ENCODE data around the gene GRHPR.
A peak's percentile ranks its signal among the peaks of the same experiment; 100 is the strongest.
"Not testable (repeated sequence)": the region's sequence is repeated elsewhere in the genome, so short reads cannot be mapped to it uniquely, and the experiment has no call there.

The GRHPR gene

DNA sequence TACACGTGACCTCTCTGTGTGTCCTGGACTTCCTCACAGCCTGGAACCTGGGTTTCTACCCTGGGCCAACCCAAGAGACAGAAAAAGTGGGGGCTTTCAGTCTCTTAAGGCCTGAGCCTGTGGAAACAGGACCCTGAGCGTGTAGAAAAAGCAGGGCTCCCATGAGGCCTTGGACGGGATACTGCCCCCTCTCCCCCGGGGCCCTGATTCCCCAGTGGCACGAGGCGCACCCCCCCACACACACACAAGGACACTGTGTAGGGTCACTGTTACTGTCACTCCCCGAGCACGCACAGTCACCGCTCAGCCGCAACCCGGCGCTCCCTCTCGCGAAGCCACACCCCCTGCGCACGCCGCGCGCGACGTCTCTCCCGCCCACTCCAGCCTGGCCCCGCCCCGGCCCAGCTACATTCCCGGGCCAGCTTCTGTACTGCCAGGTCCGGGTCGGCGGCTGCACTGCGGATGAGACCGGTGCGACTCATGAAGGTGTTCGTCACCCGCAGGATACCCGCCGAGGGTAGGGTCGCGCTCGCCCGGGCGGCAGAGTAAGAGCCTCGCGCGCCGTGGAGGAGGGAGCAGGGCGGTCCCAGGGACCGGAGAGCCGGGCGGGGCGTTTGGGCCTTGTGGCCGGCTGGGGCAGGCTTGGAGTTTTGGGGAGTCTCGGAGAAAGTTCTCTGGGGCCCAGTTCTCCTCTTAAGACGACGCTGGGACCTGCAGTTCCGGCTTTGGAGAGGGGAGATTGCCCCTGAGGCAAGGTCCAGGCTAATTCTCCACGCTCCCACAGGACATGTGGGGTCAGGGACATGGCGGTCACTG is at the start of gene GRHPR:
TSS of gene GRHPR (plus strand) at position 408 of the 816 bp plus-strand sequence. CDS start at position 463, 55 bp downstream.
- DNase-seq, result peak; percentile 79

DNA sequence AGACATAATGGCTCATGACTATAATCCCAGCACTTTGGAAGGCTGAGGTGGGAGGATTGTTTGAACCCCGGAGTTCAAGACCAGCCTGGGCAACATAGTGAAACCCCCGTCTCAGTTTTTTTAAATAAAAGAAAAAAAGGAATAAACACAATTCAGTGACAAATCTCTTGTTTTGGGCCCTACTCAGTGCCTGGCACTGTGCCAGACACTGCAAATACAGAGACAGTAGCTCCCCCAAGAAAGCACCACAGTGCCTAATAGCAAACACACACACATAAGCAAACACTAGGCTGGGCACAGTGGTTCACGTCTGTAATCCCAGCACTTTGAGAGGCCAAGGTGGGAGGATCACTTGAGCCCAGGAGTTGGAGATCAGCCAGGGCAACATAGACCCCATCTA is 49.7 kb upstream of the GRHPR start:
- no peak for DNase-seq

DNA sequence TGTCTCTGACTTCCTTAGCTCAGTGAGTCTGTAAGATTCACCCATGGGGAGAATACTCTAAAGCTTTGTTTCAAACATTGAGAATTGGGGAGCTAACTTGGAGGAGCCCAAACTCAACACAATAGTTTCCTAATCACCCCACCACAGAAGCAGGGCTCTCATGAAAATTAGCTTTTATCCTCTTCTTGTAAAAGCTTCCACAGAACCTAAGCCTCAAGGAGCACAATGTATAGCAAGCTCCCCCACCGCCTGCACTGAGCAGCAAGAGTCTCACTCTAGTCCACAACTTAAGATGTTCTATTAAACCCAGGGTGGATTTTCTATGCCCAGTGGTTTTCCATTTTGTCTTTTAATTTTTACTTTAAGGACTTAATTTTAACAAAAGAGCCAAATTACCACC is 48.9 kb upstream of the GRHPR start:
- no peak for DNase-seq

DNA sequence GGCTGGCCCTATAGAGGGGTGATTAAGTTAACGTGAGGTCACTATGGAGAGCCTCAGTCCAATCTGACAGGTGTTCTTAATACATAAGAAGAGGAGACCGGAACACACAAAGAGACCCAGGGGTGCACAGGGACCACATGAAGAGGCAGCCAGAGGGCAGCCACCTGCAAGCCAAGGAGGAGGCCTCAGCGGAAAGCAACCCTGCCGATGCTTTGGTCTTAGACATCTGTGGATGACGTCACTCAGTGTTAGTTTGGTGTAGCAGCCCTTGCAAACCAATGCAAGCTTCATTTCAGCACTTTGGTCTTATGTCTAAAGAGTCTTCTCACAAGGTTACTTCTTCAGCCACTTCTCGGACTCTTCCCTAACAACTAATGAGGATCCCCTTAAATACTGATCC is 47.6 kb upstream of the GRHPR start:
- DNase-seq, result peak; percentile 74

DNA sequence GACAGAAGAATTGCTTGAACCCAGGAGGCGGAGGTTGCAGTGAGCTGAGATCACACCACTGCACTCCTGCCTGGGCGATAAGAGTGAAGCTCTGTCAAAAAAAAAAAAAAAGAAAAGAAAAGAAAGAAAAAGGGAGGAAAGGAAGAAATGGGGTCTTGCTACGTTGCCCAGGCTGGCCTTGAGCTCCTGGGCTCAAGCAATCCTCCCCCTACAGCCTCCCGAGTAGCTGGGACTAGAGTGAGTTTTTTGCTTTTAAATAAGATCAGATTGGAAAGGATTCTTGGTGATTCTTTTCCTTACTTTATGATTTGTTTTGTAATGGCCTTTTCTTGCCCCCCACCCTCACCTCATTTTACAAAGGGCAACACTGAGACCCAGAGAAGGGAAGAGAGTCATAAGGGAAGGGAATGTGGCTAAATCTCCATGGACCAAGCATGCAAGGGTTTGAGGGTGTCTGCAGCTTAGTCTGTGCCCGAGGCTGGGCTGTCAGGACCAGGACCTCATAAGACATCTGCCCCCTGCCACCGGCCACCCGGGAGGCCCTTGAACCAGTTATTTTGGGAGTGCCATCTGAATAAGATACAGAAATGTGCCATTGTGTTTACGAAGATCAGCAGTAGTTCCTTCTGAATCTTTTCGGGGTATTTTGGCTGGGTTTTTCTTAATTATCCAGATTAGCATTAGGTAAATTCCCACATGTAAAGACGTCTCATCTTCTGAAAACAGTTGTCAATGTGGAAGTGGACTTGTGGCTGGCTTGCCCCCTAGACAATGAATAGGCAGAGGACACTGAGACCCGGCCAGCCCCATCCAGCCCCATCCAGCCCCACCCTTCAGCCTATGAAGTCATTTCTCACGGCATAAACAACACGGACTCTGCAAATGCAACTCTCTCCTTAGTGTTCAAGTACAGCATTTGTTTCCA is 44.5 kb upstream of the GRHPR start:
- DNase-seq, result no peak

DNA sequence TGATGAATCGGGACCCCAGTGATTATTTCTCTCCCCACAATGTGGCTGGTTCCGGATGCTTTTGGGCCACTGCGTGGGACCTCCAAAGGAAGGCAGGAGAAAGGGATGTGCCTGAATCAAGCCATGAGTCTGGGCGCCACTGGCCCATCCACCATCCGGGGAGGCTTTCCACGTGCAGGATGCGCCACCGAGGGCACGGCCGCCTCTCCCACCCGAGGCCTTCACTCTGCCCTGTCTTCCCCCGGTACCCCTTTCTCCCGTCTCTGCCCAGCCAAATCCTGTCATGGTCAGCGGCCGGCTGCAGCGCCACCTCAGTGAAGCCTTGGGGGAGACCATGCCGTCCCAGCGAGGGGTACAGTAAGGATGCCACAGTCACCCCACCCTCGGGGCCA is 43.9 kb upstream of the GRHPR start:
- no peak for DNase-seq

DNA sequence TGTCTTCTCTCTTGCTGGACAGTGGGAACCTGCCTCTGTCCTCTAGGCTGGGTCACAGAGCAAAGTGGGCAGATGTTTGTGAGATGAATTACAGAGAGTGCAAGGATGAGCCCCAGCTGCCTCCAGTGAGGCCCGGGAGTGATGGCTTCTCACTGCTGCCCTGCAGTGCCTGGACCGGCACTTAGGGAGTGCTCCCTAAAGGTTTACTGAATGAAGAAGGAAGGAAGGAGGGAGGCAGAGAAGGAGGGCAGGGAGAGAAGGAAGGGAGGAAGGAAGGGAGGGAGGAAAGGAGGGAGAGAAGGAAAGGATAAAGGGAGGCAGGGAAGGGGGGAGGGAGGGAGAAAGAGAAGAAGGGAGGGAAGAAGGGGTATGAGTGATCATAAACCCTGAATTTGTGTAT is 42.7 kb upstream of the GRHPR start:
- no peak for DNase-seq

DNA sequence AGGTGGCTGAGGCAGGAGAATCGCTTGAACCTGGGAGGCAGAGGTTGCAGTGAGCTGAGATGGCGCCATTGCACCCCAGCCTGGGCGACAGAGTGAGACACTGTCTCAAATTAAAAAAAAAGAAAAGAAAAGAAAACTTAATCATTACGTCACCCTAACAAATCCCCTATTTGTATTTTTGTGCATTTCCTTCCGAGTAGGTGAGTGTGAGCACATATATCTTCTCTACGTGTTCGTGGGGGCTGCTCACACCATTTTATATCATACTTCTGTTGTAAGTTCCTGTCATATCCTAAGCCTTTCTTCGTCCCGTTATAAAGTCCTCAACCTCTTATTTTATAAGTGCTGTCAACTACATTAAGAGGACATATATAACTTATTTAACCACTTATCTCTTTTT is 41.9 kb upstream of the GRHPR start:
- no peak for DNase-seq

DNA sequence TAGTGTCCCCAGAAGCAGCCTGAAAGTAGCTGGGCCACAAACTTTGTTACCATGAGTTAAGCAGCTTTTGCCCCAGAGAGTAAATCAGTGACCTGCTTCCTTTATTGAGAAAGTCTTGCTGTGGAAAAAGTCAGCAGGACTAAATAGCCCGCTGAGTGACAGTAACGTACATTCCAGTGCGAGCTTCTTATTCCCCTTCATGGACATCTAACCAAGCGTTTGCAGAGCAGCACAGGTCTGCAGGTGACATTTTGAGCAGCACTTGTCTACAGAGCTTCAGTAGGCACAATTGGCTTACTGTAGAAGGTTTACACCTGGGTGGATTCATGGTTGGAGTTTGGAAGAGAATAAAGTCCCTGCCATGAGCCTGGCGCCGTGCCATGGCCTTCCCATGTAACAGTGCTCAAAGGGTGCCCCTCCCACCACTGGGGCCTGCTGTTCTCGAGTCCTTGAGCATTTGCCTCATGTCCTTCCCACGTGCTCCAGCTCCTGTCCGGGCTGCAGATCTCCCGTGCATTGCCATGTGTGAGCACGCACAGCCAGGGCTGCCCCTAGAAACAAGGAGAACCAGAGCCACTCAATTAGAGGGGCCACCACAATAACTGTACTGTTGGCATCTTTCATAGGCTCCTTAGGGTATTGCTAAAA is 41.3 kb upstream of the GRHPR start:
- DNase-seq, result no peak

DNA sequence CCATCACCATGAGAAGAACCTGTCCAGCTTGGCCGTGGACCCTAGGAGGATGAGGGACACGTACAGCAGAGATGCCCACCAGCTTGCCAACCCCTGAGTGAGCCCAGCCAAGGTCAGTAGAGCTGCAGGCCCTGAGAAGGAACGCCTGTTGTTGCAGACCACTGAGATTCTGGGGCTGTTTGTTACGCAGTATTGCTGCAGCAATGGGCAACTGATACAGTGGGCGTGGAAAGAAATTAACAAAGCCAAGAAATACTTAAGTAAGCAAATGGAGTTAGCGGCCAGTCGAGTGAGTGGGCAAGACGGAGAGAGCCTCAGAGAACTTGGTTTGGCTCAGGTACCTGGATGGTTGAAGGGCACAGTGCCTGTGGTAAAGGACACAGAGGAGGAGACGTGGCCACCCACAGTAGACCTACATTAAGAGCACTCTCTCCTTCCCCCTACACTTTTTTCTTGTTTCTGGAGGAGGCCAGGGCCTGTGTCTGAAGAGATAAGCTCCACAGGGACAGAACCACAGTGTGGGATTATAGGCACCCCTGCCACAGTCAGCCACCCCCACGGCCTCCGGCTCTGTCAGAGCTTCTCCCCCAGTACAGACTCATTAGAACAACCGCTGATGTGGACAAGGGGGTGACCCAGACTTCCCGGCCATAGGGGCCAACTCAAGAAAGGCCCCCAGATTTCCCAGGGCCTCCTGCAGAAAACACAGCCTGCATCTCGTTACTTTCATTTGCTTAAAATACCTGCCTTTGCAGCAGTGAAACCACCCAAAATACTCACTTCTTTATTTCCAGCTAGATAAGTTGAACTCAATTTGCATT is 40.1 kb upstream of the GRHPR start:
- DNase-seq, result no peak

DNA sequence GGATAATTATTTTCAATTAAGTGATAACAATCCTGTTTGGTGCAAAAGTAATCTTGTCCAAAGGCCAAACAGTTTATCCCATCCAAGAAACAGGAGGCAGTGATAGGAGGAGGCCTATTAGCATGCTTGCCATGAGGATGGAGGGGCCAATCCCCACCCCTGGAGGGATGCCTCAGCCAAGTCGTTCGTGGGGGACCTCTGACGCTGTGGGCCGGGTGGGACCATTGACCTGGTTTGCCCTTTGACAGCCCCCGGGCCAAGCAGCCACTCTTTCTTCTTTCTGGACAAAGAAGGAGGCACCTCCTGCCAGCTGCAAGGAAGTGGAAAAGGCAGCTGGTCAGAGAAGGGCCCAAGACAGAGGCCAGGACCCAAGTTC is 39.5 kb upstream of the GRHPR start:
- no peak for DNase-seq

DNA sequence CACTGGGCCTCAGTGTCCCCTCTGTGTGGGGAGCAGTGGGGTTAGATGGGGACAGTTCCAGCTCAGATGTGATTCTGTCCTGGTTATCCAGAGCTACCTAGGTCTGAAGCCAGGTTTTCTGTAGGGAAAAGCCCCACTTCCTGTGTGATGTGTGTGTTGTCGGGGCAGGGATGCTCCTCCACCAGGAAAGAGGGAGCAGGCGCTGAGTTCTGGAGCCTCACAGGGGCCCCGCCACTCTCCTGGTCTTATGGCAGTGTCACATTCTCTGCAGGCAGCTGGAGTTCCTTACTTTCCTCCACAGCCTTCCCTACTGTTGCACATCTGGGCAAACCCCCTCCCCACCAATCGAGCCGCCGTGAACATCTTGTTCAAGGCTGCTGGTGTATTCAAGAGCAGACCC is 39.1 kb upstream of the GRHPR start:
- no peak for DNase-seq

DNA sequence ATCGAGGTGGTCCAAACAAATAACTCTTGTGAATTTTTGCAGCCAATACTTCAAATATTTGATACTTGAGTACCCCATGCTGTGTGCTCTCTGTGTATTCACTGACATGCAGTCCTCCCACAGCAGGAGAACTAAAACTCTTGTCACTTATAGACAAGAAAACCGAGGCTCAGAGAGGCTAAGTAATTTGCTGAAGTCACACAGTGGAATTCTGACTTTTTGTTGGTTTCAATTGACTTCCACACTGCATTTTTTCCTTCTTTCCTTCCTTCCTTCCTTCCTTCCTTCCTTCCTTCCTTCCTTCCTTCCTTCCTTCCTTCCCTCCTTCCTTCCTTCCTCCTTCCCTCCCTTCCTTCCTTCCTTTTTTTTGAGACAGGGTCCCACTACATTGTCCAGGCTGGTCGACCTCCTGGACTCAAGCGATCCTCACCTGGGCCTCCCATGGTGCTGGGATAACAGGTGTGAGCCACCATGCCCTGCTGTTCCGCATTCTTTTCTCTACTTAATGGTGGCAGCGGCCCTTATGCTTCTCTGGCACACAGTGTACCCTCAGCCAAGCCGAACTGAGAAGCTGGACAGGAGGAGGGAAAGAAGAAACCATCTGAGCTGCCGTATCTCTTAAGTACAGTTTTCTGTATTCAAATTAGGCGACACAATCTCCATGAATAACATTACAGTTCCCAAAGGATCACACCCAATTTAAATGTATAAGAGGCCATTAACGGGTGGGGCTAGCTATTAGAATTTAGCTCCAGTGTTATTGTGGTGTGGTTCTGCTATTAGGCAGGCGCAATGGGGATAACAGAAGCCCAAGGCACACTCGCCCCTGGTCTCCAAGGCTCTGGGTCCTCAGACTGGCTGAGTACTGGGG is 38.4 kb upstream of the GRHPR start:
- no peak for DNase-seq

DNA sequence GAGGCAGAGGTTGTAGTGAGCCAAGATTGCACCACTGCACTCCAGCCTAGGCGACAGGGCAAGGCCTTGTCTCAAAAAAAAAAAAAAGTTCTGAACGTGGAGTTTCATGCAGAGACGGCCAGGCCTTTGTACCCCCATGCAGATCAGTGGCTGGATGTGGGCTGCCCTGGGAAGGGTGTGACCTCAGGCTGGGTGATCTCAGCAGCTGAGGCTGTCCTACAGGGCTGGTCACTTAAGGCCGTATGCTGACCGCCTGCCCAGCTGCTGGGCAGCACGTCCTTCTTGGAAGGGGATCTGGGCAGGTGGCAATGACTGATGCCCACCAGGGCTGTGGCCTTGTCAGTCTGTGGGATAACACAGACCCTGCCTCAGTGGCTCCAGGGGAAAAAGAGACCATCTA is 37.2 kb upstream of the GRHPR start:
- no peak for DNase-seq

DNA sequence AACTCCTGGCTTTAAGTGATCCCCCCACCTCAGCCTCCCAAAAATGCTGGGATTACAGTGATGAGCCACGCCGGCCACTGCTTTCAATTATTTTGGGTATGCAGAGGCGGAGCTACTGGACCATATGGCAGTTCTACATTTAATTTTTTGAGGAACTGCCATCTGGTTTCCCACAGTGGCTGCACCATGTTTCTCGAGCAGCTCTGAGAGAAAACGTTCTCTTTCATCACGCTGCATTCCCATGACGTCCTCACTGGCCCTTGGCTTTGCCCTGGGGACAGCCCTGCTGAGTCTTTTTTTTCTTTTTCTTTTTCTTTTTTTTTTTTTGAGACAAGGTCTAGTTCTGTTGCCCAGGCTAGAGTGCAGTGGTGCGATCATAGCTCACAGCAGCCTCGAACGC is 35.5 kb upstream of the GRHPR start:
- DNase-seq, result peak; percentile 44

DNA sequence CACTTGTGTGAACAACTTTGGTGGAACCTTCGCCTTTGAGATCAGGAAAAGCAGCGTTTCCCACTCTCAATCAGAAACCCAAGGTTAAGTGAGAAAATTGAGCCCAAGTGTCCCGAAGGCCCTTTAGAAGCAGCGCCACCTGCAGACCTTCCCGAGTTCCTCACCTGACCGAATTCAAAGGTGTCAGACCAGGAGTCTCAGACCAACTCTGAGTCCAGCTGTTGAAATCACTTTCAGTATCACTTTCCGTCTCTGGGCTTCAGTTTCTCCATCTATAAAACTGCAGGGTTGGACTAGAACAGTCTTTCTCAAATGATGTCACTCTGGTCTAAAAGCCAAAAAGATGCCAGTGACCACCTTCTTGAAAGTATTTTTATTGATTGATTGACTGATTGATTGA is 31.7 kb upstream of the GRHPR start:
- DNase-seq, result peak; percentile 46

DNA sequence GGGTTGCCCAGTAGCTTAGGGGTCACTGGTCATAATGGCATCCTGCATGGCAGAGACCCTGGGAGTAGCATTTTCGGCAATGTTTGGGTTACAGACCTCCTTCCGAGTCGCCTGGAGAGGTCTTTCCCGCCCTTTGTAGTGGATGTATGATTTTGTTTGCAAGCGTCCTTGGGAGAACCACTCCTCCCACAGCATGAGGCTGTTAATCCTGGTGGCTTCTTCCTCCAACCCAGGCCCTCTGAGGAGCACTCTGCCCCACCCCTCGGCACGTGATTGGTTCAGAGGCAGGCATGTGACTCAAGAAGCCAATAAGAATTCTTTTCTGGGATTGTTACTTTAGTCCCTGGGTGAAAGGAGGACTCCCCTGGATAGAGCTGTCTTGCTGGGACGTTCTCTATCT is 30.2 kb upstream of the GRHPR start:
- DNase-seq, result no peak

DNA sequence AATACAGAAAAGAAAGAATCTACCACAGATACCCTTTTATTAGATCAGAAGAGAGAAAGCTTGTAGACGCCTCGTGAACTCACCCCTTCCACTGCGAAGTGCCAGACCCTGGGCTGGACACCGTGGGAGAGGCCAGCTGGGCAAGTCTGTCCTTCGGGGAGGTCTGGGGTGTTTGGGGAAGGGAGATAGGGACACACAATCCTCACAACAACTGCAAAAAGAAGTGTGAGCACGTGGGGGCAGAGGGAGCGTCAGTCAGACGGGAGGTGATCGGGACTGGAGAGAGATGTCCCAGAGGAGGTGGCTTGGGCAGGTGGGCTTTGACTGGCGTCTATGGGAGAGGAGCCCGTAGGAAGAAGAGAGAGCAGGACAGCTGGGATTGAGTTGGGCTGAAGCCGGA is 27.3 kb upstream of the GRHPR start:
- no peak for DNase-seq

DNA sequence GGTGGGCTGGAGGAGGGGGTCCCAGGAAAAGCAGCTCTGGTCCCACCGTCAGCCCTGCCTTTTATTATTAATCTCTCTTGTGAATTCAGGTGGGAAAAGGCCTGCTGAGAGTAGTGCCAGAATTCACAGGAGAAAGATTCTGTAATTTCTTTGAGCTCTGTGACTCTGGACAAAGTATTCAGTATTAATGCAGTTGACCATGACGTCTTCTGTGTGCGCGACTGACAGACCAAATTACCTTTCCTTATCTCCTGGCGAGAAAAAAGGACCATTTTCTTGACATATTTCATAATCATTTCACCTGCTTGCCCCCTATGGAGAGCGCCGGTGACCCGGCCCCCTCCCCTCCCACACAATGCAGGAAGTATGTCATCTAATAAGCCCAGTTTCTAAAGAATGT is 26.8 kb upstream of the GRHPR start:
- DNase-seq, result no peak

DNA sequence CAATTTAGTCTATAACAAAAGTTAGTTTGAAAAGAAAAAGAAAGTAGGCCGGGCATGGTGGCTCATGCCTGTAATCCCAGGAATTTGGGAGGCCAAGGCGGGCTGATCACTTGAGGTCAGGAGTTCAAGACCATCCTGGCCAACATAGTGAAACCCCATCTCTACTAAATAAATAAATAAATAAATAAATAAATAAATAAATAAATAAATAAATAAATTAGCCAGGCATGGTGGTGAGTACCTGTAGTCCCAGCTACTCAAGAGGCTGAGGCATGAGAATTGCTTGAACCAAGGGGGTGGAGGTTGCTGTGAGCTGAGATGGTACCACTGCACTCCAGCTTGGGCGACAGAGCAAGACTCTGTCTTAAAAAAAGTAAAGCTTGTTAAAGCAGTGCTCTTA is 24.5 kb upstream of the GRHPR start:
- not testable (repeated sequence) for DNase-seq

DNA sequence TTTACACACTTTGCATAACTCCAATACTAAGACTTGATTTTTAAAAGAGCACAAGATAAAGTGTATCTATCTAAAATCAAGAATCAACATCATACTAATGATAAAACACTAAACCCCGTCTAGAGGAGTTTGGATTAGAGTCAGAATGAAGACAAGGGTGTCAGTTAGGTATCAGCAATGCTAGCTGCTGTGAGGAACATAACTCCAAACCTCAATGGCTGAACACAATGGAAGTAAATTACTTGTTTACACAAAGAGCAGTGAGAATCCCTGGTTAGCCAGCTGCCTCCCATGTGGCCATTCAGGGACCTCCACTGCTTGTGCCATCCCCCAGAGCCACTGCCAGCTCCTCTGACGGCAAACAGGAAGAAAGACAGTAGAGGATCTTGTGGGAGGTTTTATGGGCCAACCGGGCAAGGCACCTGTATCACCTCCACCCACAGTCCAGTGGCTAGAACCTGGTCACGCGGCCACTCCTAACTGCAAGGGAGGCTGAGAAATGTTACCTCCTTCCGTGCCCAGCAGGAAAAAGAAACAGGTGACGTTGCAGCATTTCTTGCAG is 24.0 kb upstream of the GRHPR start:
- no peak for DNase-seq

All from CD4-positive, alpha-beta T cell treated with Interferon gamma for 1 hour (primary cell).